Stimulated activated CD4-positive, alpha-beta T cell treated with anti-CD3 and anti-CD28 coated beads, Interleukin-15, amount 100 ng/mL, for 48 hours (primary cell): ENCODE measurements around the gene PLD2.

ENCODE experiments used
- DNase-seq, 2 donors: peaks; one replicate each; pipeline ENCODE4 v3.0.0-alpha.2; 2020; ENCODE audit warnings: low read depth in 2 of 2

PLD2 gene

GRCh38 chr17:4833941-4834680 lies 27.2 kb downstream of the PLD2 start:
- DNase-seq: no peak

GRCh38 chr17:4834681-4835020 lies 27.7 kb downstream of the PLD2 start:
- no peak for DNase-seq

DNA sequence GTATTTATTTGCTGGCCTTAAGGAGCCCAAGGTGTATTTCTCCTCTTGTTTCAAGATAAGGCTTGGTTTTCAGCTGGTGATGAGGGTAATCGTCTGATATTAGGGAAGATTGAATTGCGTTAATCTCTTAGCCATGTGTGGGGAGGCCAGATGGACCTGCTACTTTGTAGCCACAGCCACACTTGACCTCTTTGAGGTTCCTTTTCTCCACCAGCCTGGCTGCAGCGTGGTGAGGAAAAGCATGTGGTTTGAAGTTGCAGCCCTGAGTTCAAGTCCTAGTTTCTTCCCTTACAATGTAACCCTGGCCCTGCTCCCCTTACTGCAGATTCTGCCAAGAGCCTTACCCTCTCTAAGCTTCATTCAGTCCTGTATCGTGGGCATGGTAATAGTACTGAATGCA lies 29.3 kb downstream of the PLD2 start:
- no peak for DNase-seq

DNA sequence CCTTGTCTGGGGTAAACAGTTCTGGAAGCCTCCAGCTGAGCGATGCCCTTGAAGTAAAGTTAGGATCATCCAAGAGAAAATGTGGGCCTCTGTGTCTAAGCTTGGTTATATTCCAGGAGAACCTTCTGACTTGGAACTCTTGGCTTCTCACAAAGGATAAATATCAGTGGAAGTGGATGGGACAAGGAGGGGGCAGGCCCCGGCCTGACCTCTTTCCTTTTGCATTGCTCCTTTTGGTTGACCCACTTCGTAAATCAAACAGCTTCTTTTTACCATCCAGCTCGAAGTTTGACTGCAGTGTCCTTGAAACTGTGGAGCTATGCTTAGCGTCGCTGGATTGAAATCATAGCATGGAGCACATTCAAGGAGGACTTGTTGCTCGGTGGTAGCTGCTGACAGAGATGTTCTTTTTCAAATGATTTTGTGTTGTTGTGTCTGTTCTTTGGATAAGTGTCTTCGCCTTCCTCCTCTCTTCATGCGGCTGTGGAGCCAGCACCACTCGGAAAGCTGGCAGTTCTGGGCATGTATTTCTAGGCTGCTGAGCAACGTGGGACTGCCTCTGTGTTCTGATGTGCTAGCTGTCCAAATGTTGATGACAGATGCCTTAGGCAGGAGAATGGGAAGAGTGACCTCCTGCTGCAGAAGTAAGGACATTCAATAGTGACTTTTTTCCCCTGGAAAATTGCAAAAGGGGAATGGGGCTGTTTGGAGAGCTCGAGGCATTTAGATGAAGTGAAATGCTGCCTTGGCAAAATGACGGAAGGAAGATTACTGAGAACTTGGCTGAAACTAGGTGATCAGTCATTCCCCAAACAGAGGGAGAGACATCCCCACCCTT lies 30.7 kb downstream of the PLD2 start:
- no peak for DNase-seq

DNA sequence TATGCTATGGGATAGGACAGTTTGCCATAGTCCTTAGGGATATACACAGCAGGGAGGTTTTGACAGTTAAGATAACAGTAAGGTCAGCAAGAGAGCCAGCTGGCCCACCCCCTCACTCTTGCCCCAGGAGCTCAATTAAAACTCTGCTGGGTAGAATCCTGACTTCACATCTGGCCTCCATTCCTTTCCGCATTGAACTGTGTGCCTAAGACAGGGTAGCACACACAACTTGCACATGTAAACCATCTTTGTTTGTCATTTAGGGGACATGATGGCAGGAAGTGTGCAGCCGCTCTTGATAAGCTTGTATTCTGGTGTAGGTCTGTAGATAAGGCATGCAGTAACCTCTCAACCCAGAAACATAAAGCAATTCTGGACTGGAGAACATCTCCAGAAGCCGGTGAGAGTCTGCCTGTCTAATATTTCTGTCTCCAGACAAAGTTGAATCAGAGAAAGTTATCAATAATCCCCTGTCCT lies 31.4 kb downstream of the PLD2 start:
- DNase-seq: no peak

- no peak for DNase-seq
These were observed 32.3 kb downstream of the PLD2 start for GRCh38 chr17:4839221-4839620.

DNA sequence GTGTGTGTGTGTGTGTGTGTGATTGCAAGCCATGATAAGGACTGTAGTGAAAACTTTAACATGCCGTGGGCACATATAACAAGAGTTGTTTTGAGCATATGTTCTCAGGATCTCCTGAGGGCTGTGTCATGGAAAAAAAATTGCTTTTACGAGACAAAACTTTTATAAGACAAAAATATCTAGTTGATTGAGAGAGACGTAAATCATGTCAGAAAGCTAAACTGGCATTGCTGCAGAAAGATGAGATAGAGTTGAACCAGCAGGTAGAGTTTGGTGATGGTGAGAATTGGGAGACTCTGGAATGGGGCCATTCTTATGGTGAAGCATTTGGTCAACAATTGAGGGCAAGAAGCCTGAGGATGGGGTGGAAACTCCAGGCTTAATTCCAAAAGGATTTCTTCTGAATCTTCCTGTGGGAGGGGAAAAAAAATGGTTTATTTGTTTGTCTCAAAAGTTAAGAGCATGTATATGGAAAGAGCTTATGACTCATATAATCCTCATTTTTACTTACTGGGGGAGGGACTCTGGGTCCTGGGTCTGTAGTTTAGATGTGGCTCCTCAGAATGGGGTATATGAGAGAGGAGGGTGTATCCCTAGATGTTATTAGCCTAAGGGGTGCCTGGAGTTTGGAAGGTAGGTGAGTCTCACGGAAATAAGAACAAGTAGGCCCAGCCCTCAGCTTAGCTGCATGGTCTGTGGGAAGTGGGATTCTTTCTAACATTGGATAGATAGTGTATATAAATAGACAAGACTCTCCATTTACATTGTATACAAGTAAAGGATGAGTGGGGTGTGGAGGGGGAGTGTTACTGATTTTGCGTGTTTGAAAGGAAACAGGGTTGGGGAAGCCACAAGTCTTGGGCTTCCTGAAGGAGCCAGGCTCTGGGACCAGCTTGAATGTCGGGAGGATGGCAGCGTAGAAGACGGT lies 33.3 kb downstream of the PLD2 start:
- DNase-seq: no peak

GRCh38 chr17:4840893-4841242 lies 33.9 kb downstream of the PLD2 start:
- DNase-seq: no peak

DNA sequence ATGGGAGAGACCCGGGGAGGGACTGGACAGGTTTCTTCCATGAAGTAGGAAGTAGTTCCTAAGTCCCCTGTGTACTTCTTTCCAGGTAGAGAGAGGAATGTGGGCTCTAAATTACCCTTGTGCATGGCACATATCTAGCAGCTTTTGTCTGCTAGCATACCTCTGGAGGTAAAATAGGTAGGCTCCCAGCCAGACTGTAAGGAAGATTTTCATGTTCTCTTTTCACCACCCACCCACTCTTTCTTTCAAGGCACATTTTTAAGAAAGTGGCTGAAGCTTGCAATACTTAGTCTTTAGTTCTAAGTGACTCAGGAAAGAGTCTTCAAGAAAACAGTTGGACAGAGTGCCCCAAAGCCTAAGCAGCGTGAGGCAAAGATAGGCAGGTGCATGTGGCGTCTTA lies 35.4 kb downstream of the PLD2 start:
- no peak for DNase-seq

- no peak for DNase-seq
These were observed 36.5 kb downstream of the PLD2 start for GRCh38 chr17:4843321-4844000.

DNA sequence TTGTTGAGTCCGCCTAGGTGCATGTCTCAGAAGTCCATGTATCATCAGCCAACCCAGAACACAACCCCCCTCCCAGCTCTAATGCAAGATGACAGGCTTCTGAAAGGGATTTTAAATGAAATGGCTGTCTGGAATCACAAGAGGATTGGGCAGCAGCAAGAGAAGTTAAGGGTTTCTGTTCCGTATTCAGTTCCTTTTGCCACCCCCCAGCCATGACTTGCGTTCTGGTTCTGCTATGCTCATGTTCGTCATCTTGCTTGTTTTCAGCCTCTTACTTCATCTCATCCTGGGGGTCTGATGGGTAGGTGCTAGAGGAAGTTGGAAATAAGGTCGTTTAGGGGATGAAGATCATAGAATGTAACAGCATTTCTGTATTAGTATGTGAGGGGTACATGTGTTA lies 38.2 kb downstream of the PLD2 start:
- DNase-seq: no peak

- DNase-seq: no peak
These were observed 39.9 kb downstream of the PLD2 start for GRCh38 chr17:4846635-4847390.

GRCh38 chr17:4849011-4849536 lies 42.1 kb downstream of the PLD2 start:
- no peak for DNase-seq

GRCh38 chr17:4850246-4850645 lies 43.3 kb downstream of the PLD2 start:
- no peak for DNase-seq

- no peak for DNase-seq
These were observed 44.1 kb downstream of the PLD2 start for GRCh38 chr17:4851084-4851483.

GRCh38 chr17:4852567-4853207 lies 45.7 kb downstream of the PLD2 start:
- no peak for DNase-seq

- no peak for DNase-seq
These were observed 46.3 kb downstream of the PLD2 start for GRCh38 chr17:4853208-4853671.

- DNase-seq: no peak
These were observed 47.2 kb downstream of the PLD2 start for GRCh38 chr17:4854111-4854681.

DNA sequence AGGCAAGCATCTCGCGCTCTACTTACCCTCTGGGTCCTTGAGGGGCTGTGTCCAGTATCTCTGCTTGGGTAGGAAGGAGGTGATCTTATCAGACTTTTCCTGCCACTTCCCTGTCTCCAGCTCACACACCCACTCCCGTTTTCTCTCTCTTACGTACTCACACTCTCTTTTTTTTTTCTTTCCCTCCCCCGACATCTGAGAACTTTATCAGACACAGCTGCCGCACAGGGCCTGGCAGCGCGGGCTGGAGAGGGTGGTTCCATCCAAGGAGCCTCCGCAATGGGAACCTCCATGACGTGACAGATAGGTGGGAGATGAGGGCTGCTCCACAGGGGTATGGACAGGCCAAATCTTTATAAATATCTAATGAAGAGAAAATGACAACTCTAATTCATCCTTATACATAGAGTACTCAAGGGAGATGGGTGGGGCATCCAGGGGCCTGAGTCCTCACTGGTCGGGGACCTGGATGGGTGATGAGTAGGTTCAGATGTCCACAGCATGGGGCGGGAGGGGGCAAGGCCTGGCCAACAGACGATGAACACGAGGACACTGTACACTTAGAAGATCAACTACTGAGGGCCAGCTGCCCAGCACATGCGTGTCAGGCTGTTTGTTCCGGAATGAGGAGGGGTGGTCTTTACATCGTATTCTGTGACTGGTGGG lies 49.5 kb downstream of the PLD2 start:
- DNase-seq: no peak
